ENCODE measurements around the gene VWF.

DNA sequence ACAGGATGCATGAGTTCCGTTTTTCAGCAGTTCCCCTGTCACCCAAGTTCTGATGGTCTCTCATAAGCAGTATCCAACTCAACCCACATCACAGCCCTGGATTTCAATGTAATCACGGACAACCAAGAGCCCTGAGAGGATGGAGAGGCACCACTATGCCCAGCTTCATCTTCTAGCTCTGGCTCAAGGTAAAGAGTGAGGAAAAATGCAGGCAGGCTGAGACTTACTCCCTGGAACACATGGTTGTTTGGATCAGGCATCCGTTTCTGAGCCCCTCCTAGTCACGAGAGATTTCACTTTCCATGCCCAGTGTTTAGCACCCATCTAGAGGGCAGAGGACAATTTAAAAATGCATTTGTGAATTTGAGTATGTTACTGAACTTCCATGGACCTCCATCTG is 224.4 kb downstream of the VWF start:
- TF ChIP-seq, protein P1, sequence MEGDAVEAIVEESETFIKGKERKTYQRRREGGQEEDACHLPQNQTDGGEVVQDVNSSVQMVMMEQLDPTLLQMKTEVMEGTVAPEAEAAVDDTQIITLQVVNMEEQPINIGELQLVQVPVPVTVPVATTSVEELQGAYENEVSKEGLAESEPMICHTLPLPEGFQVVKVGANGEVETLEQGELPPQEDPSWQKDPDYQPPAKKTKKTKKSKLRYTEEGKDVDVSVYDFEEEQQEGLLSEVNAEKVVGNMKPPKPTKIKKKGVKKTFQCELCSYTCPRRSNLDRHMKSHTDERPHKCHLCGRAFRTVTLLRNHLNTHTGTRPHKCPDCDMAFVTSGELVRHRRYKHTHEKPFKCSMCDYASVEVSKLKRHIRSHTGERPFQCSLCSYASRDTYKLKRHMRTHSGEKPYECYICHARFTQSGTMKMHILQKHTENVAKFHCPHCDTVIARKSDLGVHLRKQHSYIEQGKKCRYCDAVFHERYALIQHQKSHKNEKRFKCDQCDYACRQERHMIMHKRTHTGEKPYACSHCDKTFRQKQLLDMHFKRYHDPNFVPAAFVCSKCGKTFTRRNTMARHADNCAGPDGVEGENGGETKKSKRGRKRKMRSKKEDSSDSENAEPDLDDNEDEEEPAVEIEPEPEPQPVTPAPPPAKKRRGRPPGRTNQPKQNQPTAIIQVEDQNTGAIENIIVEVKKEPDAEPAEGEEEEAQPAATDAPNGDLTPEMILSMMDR (IDR thresholded peaks at IDR 0.05; ENCODE audit: low read depth, low read length) = no peak
- no peak for TF ChIP-seq EZH2phosphoT487 (IDR thresholded peaks at IDR 0.05; ENCODE audit: low read depth)
